ENCODE measurements around the gene CRP.

DNA sequence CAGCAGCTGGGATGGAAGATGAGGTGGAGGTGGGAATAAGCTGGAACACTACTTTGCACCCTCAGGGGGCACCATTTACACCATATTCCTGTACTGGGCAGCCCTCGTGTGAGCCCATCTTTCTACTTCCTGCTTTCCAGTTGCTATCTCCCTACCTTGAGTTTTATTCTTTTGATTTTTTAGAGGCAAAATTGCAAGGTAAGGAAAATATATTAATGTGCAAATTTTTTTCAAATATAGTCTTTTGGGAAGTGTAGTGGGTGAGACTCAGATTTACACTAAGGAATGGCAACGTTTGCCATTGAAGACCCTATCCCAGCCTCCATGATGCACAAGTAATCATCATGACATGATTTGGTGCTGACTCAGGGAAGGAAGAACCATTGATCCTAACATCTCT is 35.2 kb upstream of the CRP start:
- TF ChIP-seq, protein P1, sequence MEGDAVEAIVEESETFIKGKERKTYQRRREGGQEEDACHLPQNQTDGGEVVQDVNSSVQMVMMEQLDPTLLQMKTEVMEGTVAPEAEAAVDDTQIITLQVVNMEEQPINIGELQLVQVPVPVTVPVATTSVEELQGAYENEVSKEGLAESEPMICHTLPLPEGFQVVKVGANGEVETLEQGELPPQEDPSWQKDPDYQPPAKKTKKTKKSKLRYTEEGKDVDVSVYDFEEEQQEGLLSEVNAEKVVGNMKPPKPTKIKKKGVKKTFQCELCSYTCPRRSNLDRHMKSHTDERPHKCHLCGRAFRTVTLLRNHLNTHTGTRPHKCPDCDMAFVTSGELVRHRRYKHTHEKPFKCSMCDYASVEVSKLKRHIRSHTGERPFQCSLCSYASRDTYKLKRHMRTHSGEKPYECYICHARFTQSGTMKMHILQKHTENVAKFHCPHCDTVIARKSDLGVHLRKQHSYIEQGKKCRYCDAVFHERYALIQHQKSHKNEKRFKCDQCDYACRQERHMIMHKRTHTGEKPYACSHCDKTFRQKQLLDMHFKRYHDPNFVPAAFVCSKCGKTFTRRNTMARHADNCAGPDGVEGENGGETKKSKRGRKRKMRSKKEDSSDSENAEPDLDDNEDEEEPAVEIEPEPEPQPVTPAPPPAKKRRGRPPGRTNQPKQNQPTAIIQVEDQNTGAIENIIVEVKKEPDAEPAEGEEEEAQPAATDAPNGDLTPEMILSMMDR (IDR thresholded peaks at IDR 0.05; ENCODE audit: low read depth, low read length, poor library complexity, severe bottlenecking) = no peak
- no peak for TF ChIP-seq EZH2phosphoT487 (IDR thresholded peaks at IDR 0.05; ENCODE audit: borderline replicate concordance, low read length)

Measured in DOHH2 (cell line).